Esophagus muscularis mucosa (tissue), 4 donors: ENCODE results near the gene PIM2. TPM values are rescaled to one million over a fixed set of nuclear protein-coding genes. Genes with fewer than 3 reads are reported as not detected.
A peak's percentile ranks its signal among the peaks of the same experiment; 100 is the strongest.

Experiments
- DNase-seq: peaks from one replicate; pipeline ENCODE4 v3.0.0-alpha.2; 2017; ENCODE audit errors: extremely low spot score
- H3K27ac ChIP-seq, 4 donors: fragments of 200-600 bp; sonication (generic); replicated peaks in 1 of 4; 1 replicate in 3 of 4; 2 replicates in 1 of 4; pipeline ENCODE4 v1.5.1; 2016 to 2019; ENCODE audit warnings: mild to moderate bottlenecking in 1 of 4
- H3K27me3 ChIP-seq, 4 donors: fragments of 200-600 bp; sonication (generic); one replicate each; pipeline versions ENCODE4 v1.5.1 to v1.6.0; 2016 to 2019
- H3K36me3 ChIP-seq, 4 donors: fragments of 200-600 bp; sonication (generic); one replicate each; pipeline ENCODE4 v1.5.1; 2016 to 2019
- H3K4me1 ChIP-seq, 4 donors: fragments of 200-600 bp; sonication (generic); one replicate each; pipeline ENCODE4 v1.5.1; 2016 to 2019
- H3K4me3 ChIP-seq, 4 donors: fragments of 200-600 bp; sonication (generic); 1 replicate in 2 of 4; 2 replicates in 2 of 4; pipeline ENCODE4 v1.5.1; 2016 to 2019; ENCODE audit warnings: mild to moderate bottlenecking in 4 of 4, moderate library complexity in 1 of 4
- H3K9me3 ChIP-seq, 4 donors: fragments of 200-600 bp; sonication (generic); 1 replicate in 3 of 4; 2 replicates in 1 of 4; pipeline ENCODE4 v1.5.1; 2016 to 2019
- CTCF ChIP-seq, 3 experiments: fragments of 200-600 bp in 2 of 3; fragments of 450-650 bp in 1 of 3; sonication (generic) in 2 of 3; IDR thresholded peaks; one replicate each; pipeline ENCODE4 v1.5.1; 2017 to 2019; ENCODE audit warnings: antibody characterized with exemption in 3 of 3, mild to moderate bottlenecking in 2 of 3, moderate library complexity in 1 of 3
- EP300 ChIP-seq: sonication (generic); formaldehyde crosslinking; IDR thresholded peaks from one replicate; pipeline ENCODE4 v1.6.1; 2017; ENCODE audit warnings: antibody characterized with exemption
- POLR2A ChIP-seq: fragments of 450-650 bp; IDR thresholded peaks from one replicate; pipeline ENCODE4 v1.6.1; 2017; ENCODE audit warnings: antibody characterized with exemption, moderate library complexity, mild to moderate bottlenecking, low read depth
- POLR2AphosphoS5 ChIP-seq, 2 donors: sonication (generic); formaldehyde crosslinking; IDR thresholded peaks; one replicate each; pipeline ENCODE4 v1.6.1; 2017; ENCODE audit warnings: antibody characterized with exemption in 2 of 2
- WGBS: methylation state at CpG from one replicate; pipeline ENCODE4 v1.1.5; 2018; 5-methylcytosine and 5-hydroxymethylcytosine counted together
- intact Hi-C: fragments of 100-400 bp; cut with DNase I; formaldehyde crosslinking; loops from one replicate; pipeline ENCODE4 v1.15.1; 2023
- total RNA-seq, 4 donors: library from RNA; depleted of rRNA; stranded (reverse); fragments of >200 nt; gene quantifications; one replicate each; pipeline versions ENCODE4 v1.1.0 to v1.2.1, GENCODE V29; 2016

Gene PIM2
- total RNA-seq, 4 donors from 2014 or later = 3.3 to 11.4 (median 7.3) TPM

DNA sequence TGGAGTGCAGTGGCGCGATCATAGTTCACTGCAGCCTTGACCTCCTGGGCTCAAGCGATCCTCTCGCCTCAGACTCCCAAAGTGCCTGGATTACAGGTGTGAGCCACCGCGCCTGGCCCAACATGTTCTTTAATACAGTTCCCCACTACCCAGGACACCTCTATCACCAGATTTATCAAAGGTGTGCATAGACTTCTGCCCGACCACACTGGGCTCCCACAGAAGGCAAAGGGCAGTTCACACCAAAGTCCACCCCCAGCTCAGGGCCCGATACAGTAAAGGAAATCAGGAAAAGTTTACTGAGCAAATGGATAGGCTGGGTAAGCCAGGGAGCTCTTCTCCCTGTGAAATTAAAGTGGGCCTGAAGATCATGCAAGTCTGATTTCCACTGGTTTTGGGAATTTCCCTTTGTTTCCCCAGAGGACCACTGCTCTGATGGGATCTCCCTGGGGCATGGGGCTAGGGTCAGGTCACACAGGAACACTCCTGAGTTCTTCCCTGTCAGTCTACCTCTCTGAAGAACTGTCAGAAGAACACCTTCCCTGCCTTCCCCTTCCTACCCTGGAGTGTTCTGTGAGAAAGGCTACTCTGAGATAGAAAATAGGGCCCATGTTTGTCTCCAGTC, 17.7 kb upstream of the PIM2 start:
- TF ChIP-seq POLR2A = no peak
- TF ChIP-seq POLR2AphosphoS5 (IDR thresholded peaks at IDR 0.05) = no peak
- TF ChIP-seq EP300 = no peak
- Histone ChIP-seq H3K27ac (peak overlapping the region in 1 of 4 donors; percentile 54), H3K9me3 (no peaks in the 10 kb centered on the region), H3K27me3 (no peaks in the 10 kb centered on the region), H3K4me3 (no peak overlapping the region), H3K4me1 (peaks cover 11 to 21% (median 16%) of the 10 kb centered on the region in 4 donors), H3K36me3 (peaks cover 0 to 48% (median 24%) of the 10 kb centered on the region in 4 donors)
- DNase-seq = no peak
- intact Hi-C loops = no loop called here
- WGBS = 88% methylated on average over 8 of the region's 8 CpGs

- DNase-seq = no peak
These were observed 16.5 kb upstream of the PIM2 start for GRCh38 chrX:48935301-48935670.

DNA sequence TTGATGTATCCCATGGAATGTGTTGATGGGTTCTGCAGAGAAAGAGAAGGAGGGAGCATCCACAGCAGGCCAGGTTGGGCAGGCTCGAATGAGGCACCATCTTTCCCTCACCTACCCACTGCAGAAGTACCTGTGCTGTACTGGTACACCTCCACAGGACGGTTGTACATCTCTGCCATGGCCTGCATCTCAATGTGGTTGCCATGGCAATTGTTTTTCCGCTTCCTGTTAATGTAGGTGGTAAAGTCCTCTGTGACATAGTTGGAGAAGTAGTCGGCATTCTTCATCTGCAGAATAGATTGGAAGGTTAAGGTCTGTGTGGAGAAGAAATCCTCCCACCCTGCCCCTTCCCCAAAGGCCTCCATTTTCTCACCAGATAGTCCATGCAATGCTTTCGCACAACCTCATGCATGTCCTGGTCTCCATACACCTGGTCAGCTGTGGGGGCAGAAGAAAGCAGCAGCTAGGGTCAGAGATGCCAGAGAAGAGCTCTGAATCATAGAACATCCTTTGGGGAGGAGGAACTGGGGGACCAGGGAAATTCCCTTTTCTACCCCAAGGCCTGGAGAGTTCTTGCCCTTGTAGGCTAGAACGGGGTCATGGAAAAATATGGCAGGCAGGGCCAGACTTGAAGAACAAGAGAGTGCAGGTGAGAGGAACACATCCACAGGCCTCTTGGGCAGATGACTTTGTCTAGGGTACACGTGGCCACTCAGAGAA, 15.9 kb upstream of the PIM2 start:
- WGBS = 77% methylated on average over 7 of the region's 7 CpGs
- no peaks in the 10 kb centered on the region for H3K9me3 ChIP-seq
- H3K4me1 ChIP-seq = peaks cover 3 to 17% (median 13%) of the 10 kb centered on the region in 4 donors
- peaks cover 0 to 56% (median 26%) of the 10 kb centered on the region in 4 donors for H3K36me3 ChIP-seq
- no peak for DNase-seq
- H3K4me3 ChIP-seq = no peak overlapping the region
- no peak overlapping the region for H3K27ac ChIP-seq
- intact Hi-C loops = no loop called here
- no peaks in the 10 kb centered on the region for H3K27me3 ChIP-seq
- TF ChIP-seq POLR2AphosphoS5 (IDR thresholded peaks at IDR 0.05) = no peak

More at GRCh38 chrX:48935301-48935670, 16.5 kb upstream of the PIM2 start:
- no peak overlapping the region for H3K27ac ChIP-seq
- intact Hi-C loops = no loop called here
- H3K36me3 ChIP-seq = peaks cover 0 to 54% (median 23%) of the 10 kb centered on the region in 4 donors
- no peak for TF ChIP-seq POLR2A
- no peak for TF ChIP-seq EP300
- TF ChIP-seq CTCF (IDR thresholded peaks at IDR 0.05) = no peak
- TF ChIP-seq POLR2AphosphoS5 (IDR thresholded peaks at IDR 0.05) = no peak
- 100% methylated on average over 1 of the region's 1 CpG for WGBS
- peaks cover 7 to 21% (median 13%) of the 10 kb centered on the region in 4 donors for H3K4me1 ChIP-seq
- H3K27me3 ChIP-seq = no peaks in the 10 kb centered on the region
- no peak overlapping the region for H3K4me3 ChIP-seq
- H3K9me3 ChIP-seq = no peaks in the 10 kb centered on the region

GRCh38 chrX:48933757-48934156, 14.9 kb upstream of the PIM2 start:
- intact Hi-C loops = no loop called here
- DNase-seq = no peak
- H3K4me1 ChIP-seq = peaks cover 3 to 17% (median 13%) of the 10 kb centered on the region in 4 donors
- no peaks in the 10 kb centered on the region for H3K27me3 ChIP-seq
- no peak overlapping the region for H3K4me3 ChIP-seq
- WGBS = 95% methylated on average over 2 of the region's 2 CpGs
- H3K36me3 ChIP-seq = peaks cover 0 to 55% (median 27%) of the 10 kb centered on the region in 4 donors
- H3K27ac ChIP-seq = no peak overlapping the region
- TF ChIP-seq POLR2AphosphoS5 (IDR thresholded peaks at IDR 0.05) (no peak), CTCF (IDR thresholded peaks at IDR 0.05) (no peak), EP300 (no peak), POLR2A (no peak)
- H3K9me3 ChIP-seq = no peaks in the 10 kb centered on the region

DNA sequence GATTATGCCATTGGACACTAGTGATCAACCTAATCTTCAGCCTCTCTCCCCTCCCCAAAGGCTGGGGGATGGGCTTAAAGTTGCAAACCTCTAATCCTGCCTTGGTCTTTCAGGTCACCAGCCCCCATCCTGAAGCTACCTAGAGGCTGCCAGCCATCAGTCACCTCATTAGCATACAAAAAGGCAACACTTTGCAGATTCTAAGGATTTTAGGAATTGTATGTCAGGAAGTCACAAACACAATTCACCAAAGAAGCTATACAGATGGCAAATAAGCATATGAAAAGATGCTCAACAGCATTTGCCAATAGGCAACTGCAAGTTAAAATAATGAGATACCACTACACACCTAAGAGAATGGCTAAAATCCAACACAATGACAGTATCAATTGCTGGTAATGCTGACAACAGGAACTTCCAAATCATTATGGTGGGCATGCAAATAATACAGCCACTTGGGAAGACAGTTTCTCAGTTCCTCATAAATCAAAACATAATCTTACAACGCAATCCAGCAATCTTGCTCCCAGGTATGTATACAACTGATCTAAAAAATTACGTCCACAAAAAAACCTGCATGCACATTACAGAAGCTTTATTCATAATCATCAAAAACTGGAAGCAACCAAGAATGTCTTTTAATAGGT, 9.0 kb upstream of the PIM2 start:
- H3K9me3 ChIP-seq = no peaks in the 10 kb centered on the region
- no peaks in the 10 kb centered on the region for H3K27me3 ChIP-seq
- no peak for DNase-seq
- TF ChIP-seq POLR2AphosphoS5 (IDR thresholded peaks at IDR 0.05) = no peak
- no peak for TF ChIP-seq EP300
- TF ChIP-seq POLR2A = no peak
- no peak for TF ChIP-seq CTCF (IDR thresholded peaks at IDR 0.05)
- no peak overlapping the region for H3K4me3 ChIP-seq
- no peaks in the 10 kb centered on the region for H3K4me1 ChIP-seq
- peaks cover 9 to 66% (median 45%) of the 10 kb centered on the region in 4 donors for H3K36me3 ChIP-seq
- H3K27ac ChIP-seq = no peak overlapping the region
- intact Hi-C loops = no loop called here
- 80% methylated on average over 2 of the region's 2 CpGs for WGBS
